CD4-positive, alpha-beta T cell treated with Interleukin-12 subunit alpha and Interleukin-12 subunit beta, for 1 hour (primary cell): ENCODE results near the gene CAPN15.

Source experiments
- DNase-seq: peaks from one replicate; pipeline ENCODE4 v3.0.0-alpha.2; 2020

The CAPN15 gene

DNA sequence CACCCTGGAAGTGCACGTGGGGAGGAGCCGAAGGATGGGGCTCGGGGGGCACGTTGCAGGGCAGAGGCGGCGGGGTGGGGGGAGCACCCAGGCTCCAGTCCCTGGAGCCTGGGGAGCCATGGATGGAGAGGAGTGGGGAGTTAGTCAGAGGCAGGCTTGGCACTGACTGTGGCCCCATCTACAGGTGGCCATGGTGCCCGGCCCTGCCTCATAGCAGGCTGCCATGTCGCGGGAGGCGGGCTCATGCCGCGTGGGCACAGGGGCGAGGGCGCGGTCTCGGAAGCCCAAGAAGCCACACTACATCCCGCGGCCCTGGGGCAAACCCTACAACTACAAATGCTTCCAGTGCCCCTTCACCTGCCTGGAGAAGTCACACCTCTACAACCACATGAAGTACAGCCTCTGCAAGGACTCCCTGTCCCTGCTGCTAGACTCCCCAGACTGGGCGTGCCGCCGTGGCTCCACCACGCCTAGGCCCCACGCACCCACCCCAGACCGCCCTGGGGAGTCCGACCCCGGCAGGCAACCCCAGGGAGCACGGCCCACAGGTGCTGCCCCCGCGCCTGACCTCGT, 35.6 kb downstream of the CAPN15 start:
- no peak for DNase-seq

DNA sequence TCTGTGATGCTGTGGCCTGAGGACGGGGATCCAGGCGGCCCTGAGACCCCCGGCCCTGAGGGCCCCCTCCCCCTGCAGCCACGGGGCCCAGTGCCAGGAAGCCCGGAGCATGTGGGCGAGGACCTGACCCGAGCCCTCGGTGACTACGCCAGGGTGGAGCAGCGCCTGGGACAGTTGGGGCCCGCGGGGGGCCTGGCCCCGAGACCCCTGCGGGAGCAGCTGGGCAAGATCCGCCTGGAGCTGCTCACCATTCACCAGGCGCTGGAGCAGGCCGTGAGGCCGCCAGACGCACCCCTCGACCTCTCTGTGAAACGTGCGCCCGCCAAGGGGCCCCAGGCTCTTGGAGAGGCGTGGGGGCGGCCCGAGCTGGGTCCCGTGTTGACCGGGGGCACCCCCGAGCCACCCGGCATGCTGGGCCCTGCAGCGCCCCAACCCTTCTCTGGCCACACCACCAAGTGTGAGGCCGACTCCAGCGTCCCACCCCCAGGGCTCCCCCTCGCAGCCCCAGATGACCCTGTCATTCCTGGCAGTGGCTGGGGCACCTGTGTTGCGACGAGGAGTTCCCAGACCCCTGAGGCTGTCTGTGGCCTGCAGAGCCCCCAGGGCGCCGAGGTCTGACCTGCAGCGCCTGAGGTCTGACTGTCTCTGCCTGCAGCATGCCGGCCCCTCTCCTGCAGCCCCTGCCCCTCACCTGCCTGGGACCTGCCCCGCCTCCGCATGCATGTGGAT, 37.3 kb downstream of the CAPN15 start:
- DNase-seq, result no peak

DNA sequence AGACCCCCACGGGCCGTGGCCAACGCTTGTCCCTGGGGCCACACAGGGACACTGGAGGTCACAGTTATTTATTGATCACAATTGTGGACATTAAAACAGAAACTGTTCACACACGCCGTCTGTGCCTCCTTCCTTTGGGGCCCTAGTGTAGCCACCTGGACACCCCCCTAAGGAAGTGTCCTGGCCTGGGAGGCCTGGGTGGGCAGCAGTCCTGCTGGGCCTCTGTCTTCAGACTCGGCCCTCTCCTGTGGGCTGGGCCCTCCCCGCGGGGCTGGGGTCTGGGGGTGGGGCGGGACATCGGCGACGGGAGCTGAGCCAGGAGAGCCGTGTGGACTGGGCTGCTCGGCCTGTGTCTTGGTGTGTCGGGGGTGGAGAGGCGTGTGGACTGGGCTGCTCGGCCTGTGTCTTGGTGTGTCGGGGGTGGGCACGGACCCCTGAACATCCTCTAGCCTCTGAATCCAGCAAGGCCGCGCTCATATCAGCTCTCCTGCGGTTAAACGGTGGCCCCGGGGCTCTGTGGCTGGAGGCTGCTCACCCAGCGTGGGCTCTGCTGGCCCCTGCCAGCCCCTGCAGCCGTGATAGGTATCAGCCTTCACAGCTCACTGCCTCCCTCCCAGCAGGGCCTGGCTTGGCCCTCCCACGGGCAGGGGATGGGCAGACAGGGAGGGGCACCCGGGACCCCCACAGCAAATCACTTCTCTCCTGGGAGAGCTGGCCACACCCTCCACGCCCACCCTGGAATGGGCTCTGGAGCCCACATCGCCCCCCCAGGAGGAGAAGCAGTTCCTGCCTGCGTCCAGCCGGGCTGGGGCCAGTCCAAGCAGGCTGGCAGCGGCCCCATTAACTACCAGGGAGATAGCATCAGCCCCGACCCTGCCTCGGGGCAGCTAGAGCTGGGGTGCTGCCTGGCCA, 38.2 kb downstream of the CAPN15 start:
- DNase-seq, result no peak

DNA sequence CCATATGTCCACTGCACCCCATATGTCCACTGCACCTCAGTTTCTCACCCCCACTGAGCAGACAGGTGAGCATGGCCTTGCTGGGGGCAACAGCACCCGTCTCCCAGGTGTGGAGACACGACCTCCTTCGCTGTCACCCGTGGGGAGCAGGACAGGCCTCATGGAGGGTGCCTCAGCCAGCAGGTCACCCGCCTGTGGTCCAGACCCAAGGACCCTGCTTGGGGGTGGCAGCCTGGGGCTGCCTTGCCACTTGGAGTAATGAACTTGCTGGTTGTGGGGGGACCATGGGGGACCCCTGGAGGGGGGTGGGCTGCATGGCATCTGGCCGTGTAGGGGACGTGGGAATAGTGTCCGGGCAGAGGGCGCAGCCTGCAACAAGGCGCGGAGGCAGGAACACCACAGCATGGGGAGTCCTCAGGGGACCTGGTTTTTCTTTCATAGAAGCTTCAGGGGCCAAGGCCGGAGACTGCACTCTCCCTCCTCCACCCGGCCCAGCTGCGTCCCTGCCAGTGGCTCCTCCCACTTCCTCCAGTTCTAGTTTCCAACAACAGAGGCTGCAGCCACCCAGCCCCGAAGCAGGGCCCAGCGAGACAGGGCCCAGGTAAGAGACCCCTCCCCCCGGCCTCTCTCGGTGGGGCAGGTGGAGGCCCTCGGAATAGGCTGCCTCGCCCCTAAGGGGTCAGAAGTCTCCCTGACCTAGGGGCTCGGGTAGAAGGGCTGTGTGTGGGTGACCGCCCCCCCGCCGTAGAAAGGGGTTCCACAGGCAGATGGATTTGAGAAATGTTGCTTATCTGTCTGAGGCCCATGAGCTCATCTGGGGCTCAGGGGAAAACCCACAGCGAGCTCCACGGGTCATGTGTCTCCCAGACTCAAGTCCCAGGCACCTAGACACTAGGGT, 39.2 kb downstream of the CAPN15 start, which contains the start of gene NHLRC4:
Gene NHLRC4 (plus strand): TSS at position 531 of the 898 bp plus-strand sequence. CDS start 1,043 bp downstream, outside the sequence.
- peak; percentile 58 for DNase-seq

DNA sequence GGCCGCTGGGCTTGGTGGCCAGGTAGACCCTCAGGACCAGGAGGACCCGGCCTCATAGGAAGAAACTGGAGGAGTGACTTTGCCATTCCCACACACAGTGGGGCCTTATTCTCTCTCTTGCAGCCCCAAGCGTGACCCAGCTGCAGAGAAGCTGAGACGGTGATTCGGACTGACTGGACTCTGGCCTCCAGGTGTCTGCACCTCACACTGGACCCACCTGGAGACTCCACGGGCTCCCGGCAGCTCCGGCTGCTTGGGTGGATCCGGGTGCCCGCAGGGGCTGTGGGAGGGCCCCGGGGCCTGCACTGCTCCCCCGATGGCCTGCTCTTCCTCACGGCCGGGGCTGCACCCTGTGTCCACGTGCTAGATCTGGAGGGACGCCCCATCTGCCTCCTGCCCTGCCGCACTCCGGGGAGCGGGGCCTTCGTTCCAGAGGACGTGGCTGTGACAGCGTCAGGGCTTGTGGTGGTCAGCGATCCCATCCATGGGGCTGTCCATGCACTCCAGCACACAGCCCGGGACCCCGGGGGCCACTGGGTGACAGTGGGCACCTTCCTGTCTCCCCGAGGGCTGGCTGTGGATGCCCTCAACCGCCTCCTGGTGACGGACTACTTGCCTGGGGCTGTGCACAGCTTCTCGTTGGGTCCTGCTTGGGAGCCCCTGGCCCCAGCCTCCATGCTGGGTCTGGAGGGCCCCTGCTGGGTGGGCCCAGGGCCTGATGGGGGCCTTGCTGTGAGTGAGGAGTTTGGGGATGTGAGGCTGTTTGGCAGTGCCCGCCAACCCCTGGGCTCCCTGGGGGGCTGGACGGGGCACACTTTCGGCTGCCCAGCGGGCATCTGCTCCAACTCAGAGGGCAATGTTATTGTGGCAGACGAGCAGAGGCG, 40.1 kb downstream of the CAPN15 start:
- no peak for DNase-seq

DNA sequence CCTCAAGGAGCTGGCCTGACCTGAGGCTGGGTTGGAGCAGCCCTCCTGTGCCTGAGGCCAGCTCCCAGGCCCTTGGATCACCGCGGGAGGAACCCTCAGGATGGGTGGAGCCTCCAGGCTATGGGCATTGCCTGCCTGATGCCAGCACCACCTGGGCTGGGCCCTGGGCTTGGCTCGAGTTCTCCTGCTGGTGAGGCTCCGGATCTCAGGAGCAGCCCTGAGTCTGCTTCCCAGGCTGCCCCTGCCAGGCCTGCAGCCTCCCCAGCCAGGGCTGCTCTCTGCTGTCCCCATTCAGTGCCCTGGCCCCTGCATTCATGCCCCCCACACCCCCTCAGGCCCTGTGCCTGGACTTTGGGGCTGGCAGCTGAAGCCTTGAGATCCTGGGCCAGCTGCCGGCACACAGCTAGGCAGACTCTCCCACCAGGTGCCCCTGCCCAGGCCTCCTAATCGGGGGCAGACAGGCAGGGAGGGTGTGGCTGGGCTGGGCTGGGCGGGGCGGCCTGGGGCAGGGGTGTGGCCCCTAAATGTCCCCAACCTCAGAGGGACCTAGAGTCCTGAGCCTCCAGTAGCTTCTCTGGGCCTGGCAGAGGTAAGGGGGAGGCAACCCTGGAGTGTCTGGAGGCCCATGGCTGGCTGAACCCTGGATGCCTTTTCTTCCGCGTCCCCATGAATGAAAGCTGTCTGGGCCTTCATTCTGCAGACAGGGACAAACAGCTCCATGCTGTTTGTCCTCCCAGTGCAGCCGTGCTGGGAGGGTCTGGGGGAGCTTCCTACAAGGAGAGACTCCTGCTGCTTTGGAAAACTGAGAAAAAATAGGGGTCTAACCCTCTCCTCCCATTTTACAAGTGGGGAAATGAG, 41.1 kb downstream of the CAPN15 start:
- DNase-seq, result no peak

DNA sequence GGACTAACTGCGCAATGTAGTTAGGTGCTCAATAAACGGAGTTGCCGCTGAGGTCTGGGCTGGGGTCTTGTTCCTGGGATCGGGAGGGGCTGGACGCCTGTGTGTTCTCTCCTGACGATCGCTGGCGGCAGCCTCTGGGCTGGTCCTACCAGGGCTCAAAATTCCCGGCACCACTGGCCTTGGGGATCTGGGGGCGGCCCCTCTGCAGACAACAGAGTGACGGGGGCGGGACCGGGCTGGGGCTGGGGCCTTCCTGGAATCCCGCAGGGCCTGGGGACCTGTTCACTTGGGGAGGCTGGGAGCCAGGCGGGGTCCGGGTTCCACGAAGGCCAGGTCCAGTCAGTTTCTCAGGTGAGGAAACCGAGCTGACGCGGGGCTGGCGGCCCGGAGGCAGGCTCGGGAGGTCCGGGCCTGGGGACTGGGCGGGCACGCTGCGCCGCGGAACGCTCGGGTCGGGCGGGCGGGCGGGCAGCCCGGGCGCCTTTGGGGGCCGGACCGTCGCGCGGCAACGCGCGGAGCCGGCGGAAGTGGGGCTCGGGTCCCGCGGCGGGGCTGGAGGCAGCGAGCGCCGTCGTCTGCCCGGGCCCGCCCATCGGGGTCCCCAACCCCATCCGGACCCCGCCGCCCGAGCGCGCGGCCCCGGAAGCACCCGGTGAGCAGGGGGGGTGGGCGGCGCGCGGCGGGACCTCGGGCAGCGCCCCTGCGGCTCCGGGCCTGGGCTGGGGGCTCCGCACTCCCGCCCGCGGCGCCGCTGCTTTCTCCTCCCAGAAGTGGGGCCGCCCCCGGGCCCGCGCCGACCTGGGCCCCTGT, 42.1 kb downstream of the CAPN15 start, which contains the start of gene PIGQ:
Gene PIGQ (plus strand): TSS at position 524 of the 810 bp plus-strand sequence. CDS start 4,107 bp downstream, outside the sequence.
- peak; percentile 77 for DNase-seq

DNA sequence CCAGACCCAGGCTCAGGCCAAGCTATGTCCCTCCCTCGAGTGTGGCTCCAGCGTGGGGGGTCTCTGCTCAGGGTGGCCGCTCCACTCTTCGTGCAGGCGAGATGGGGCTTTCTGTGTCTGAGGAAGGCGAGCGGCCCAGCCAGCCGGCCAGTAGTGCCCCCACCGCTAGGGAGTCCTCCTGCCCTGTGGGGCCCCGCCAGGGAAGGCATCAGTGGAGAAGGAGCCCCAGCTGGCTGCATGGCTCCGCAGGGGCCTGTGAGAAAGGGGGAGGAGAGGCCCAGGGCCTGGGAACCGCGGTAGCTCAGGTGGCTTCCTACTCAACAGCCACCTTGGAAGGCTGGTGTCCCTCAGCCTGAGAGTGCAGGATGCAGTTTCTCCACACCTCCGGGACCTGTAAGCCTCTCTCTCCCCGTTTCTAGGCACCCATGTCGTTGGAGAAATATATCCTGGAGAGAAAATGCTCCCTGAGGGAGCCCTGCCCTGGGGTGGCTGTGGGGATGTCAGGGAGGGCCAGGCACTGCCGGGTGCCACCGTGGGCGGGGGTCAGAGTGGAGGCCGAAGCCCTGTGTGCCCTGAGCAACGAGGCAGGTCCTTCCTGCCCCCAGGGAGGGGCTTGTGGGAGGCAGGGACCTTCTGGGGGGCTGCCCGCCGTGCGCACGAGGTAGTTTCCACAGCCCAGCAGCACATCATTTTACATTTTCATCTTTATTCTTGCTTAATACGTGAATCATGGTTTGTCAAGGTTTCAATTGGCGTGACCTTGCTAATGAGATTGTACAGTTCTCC, 45.5 kb downstream of the CAPN15 start:
- no peak for DNase-seq

DNA sequence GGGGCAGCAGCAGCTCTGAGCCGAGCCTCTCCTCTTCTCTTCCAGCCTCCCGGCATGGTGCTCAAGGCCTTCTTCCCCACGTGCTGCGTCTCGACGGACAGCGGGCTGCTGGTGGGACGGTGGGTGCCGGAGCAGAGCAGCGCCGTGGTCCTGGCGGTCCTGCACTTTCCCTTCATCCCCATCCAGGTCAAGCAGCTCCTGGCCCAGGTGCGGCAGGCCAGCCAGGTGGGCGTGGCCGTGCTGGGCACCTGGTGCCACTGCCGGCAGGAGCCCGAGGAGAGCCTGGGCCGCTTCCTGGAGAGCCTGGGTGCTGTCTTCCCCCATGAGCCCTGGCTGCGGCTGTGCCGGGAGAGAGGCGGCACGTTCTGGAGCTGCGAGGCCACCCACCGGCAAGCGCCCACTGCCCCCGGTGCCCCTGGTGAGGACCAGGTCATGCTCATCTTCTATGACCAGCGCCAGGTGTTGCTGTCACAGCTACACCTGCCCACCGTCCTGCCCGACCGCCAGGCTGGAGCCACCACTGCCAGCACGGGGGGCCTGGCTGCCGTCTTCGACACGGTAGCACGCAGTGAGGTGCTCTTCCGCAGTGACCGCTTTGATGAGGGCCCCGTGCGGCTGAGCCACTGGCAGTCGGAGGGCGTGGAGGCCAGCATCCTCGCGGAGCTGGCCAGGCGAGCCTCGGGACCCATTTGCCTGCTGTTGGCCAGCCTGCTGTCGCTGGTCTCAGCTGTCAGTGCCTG, 46.7 kb downstream of the CAPN15 start:
- DNase-seq, result no peak

DNA sequence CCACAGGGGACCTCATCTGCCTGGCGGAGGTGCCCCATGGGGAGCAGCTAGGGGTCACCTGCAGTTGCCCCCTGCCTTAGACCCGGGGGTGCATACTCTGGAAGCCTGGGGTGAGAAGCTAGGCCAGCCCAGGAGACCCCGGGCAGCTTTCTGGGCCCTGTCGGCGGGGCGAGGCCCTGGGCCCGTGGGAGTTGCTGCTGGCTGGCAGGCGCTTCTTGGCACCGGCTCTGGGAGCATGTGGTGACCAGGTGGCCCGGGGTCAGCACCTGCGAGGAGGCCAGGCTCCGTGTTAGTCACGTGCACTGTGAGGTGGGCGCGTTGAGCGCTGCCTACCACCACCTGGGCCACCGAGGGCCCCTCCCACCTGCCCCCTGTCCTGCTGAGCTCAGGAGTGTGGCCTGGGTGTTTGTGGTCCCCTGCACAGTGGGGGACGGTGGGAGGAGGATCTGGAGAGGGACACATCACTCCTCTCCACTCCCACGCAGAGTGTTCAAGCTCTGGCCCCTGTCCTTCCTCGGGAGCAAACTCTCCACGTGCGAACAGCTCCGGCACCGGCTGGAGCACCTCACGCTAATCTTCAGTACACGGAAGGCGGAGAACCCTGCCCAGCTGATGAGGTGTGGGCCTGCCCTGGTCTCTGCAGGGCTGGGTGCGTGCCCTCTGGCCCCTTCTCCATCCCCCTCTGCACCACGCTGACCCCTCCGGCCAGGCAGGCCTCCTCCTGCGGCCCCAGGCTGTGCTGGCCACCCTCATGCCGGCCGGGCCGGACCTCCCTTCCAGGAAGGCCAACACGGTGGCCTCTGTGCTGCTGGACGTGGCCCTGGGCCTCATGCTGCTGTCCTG, 48.1 kb downstream of the CAPN15 start:
- no peak for DNase-seq

DNA sequence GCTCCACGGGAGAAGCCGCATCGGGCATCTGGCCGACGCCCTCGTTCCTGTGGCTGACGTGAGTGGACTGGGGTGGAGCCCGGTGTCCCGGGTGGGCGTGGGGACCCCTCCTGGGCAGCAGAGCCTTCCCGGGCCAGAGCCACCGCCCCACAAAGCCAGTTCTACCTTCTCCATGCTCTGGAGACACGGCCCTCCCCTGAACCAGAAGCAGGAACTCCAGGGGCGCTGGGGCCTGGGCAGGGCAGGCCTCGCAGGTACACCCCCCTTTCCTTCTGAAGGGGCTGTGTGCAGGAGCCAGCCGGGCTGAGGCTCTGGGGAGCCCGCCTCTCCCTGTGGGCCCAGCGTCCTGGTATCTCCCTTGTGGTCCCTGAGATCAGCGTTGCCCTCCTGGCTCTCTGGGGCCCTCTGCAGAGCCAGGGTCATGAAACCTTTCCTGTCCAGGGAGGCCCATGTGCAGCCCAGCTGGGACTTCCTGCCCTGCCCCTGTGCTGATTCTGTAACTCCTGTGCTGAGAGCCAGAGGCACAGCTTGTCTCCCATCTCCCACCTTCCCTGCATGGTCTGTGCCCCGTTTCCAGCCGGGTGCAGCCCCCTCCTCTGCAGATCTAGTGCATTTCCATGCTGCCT, 48.8 kb downstream of the CAPN15 start:
- no peak for DNase-seq

DNA sequence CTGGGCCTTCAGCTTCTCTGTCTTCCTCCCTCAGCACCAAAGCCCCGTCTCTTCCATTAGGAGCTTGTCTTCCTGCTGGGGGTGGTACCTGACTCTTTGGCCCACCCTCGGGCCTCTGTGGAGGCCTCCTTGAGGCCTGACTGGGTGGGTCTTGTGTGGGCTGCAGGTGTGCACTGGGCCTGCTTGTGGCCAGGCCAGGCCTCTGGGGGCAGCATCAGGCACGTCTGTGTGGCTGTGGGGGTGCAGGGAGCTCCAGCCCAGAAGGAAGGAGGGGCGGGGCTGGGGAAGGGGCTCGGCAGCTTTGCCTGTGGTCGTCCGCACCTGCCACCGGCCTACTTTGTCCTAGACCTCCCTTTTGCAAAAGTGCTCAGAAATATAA, 49.3 kb downstream of the CAPN15 start:
- DNase-seq, result no peak

DNA sequence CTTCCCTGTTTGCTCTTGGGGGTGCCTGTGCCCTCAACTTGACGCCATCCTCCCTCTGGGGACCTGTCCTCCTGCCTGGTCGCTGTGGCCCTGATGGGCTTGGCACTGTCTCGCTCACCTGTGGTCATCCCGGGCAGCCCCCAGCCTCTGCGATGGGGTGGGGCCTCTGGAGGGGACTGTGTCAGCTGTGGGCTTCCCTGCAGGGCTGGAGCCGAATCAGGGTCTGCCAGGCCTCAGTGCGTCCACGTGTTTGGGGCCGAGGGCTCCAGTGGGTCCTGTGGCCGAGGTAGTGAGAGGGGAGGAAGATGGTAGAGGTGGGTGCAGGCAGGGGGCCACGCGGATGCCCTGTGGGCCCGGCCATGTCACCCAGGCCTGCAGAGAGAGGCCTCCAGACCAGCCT, 50.3 kb downstream of the CAPN15 start:
- DNase-seq, result no peak

DNA sequence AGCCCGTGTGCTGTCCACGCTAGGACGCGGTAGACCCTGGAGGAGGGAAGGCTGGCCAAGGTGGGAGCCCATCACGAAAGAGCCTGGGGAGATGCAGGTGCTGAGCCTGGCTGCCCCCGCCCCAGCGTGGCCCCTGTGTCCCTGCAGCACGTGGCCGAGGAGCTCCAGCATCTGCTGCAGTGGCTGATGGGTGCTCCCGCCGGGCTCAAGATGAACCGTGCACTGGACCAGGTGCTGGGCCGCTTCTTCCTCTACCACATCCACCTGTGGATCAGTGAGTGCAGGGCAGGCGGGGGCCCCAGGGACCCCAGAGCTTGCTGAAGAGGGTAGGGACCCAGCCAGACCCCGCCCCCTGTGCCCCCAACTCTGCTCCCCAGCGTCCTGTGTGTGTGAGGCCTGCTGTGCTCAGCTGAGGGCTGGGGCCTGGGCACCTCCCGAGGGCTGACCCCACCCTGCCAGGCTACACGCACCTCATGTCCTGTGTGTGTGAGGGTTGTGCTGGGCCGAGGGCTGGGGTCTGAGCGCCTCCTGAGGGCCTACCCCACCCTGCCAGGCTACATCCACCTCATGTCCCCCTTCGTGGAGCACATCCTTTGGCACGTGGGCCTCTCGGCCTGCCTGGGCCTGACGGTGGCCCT, 50.8 kb downstream of the CAPN15 start:
- DNase-seq, result no peak

DNA sequence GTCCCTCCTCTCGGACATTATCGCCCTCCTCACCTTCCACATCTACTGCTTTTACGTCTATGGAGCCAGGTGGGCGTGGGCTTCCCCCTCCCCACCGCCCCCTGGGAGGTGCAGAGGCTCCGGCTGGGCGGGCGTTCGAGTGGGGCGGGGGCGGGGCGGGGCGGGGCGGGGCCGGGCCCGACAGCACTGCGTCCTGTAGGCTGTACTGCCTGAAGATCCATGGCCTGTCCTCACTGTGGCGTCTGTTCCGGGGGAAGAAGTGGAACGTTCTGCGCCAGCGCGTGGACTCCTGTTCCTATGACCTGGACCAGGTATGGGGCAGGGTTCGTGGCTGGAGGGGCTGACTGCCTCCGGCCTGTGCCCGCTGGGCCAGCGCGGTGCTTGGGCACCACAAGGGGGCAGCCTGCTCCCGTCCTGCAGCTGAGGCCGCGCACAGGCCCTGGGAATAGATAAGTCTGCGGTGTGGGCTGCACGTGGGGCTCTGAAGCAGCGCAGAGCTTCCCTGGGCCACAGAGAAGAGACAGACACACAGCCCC, 51.4 kb downstream of the CAPN15 start:
- DNase-seq, result peak; percentile 76
